Skin of body (tissue), 2 donors: ENCODE results near the gene NEMP1. TPM values are rescaled to one million over a fixed set of nuclear protein-coding genes. Genes with fewer than 3 reads are reported as not detected.
"Not testable (repeated sequence)": the region's sequence is repeated elsewhere in the genome, so short reads cannot be mapped to it uniquely, and the experiment has no call there.

Source experiments
- DNase-seq: peaks from one replicate; lab custom pipeline; 2025; lab: John Stamatoyannopoulos, UW
- total RNA-seq: library from RNA; depleted of rRNA; stranded (reverse); fragments of >200 nt; gene quantifications from one replicate; pipeline ENCODE4 v1.2.3, GENCODE V29; 2014

NEMP1 gene
- 12.5 TPM for total RNA-seq

- DNase-seq = peak; percentile 100
These were observed at the start of gene NEMP1 for GRCh38 chr12:57078519-57079404. NEMP1 (minus strand) TSS chr12:57078791; CDS start chr12:57078745, 46 bp downstream.

GRCh38 chr12:57127726-57128518 is 49.3 kb upstream of the NEMP1 start, which contains the start of gene LRP1:
LRP1 (plus strand) TSS chr12:57128483; CDS start chr12:57128965, 482 bp downstream.
- DNase-seq = peak; percentile 87

- no peak for DNase-seq
These were observed 48.6 kb upstream of the NEMP1 start for GRCh38 chr12:57127101-57127725.

- DNase-seq = no peak
These were observed 48.0 kb upstream of the NEMP1 start for GRCh38 chr12:57126561-57126960.

GRCh38 chr12:57126061-57126460 is 47.5 kb upstream of the NEMP1 start:
- DNase-seq = no peak

GRCh38 chr12:57124261-57124877 is 45.8 kb upstream of the NEMP1 start:
- DNase-seq = peak; percentile 63

GRCh38 chr12:57123813-57124212 is 45.2 kb upstream of the NEMP1 start:
- no peak for DNase-seq

GRCh38 chr12:57120718-57121117 is 42.1 kb upstream of the NEMP1 start:
- DNase-seq = not testable (repeated sequence)

GRCh38 chr12:57119294-57120085 is 40.9 kb upstream of the NEMP1 start:
- DNase-seq = no peak

GRCh38 chr12:57118711-57119271 is 40.2 kb upstream of the NEMP1 start:
- DNase-seq = no peak

GRCh38 chr12:57116580-57117281 is 38.1 kb upstream of the NEMP1 start:
- DNase-seq = no peak

GRCh38 chr12:57112492-57113294 is 34.1 kb upstream of the NEMP1 start:
- no peak for DNase-seq

GRCh38 chr12:57111031-57111734 is 32.6 kb upstream of the NEMP1 start, which contains the start of gene STAT6:
STAT6 (minus strand) TSS chr12:57111362; CDS start chr12:57108278, 3,084 bp downstream.
- peak; percentile 81 for DNase-seq

- peak; percentile 67 for DNase-seq
These were observed 31.8 kb upstream of the NEMP1 start for GRCh38 chr12:57110104-57111030.

- DNase-seq = no peak
These were observed 30.9 kb upstream of the NEMP1 start for GRCh38 chr12:57109207-57110103.
